ENCODE measurements around the gene CAPS2. TPM values are rescaled to one million over a fixed set of nuclear protein-coding genes. Genes with fewer than 3 reads are reported as not detected.

CAPS2 gene
- total RNA-seq, 4 donors from 2014 or later, result 18.8 to 33.0 (median 30.9) TPM

DNA sequence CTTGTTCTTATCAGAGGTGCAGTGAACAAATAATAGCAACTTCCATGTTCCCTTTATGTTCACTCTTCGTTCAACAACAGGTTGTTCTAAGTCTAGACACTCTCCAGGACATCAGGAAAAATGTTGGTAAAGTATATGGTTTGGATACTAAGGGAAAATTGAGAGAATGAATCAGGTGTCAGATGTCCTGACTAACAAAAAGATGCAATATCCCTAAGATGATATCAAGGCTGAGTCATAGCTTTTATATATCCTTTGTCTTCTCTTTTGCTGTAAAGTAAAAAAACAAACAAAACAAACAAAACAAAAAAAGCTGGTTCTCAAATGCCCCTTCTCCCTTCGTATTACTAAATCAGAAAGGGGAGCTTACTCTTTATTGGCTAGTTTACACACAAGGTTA, 15.4 kb upstream of the CAPS2 start:
- Histone ChIP-seq H3K36me3 (peaks cover 0 to 7% (median 0%) of the 10 kb centered on the region in 3 donors), H3K4me1 (no peaks in the 10 kb centered on the region), H3K4me3 (no peak overlapping the region), H3K9me3 (no peaks in the 10 kb centered on the region), H3K27me3 (no peaks in the 10 kb centered on the region), H3K27ac (no peak overlapping the region)
- DNase-seq (ENCODE audit: low spot score in 2 of 2), result no peak
- no peak for TF ChIP-seq POLR2A (IDR thresholded peaks at IDR 0.05)
- 80% methylated on average over 2 of the region's 2 CpGs for WGBS, 2 donors

DNA sequence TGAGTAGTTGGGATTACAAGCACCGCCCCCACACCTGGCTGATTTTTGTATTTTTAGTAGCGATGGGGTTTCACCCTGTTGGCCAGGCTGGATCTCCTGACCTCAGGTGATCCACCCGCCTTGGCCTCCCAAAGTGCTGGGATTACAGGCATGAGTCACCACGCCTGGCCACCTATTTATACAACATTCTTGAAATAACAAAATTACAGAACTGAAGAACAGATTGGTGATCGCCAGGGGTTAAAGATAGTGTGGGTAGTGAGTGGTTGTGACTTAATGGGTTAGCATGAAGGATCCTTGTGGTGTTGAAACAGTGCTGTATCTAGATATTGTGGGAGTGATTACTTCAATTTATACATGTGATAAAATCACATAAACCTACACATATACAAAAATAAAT, 11.7 kb upstream of the CAPS2 start:
- TF ChIP-seq CTCF (IDR thresholded peaks at IDR 0.05) (no peak), EP300 (IDR thresholded peaks at IDR 0.05) (no peak), POLR2A (IDR thresholded peaks at IDR 0.05) (no peak)
- no peak overlapping the region for H3K4me3 ChIP-seq
- WGBS, 2 donors, result 95 to 98% methylated on average over 5 of the region's 5 CpGs
- no peak overlapping the region for H3K27ac ChIP-seq
- H3K36me3 ChIP-seq, result no peaks in the 10 kb centered on the region
- H3K9me3 ChIP-seq, result no peaks in the 10 kb centered on the region
- no peak for DNase-seq (ENCODE audit: low spot score in 2 of 2)
- H3K4me1 ChIP-seq, result no peaks in the 10 kb centered on the region
- H3K27me3 ChIP-seq, result no peaks in the 10 kb centered on the region

- no peaks in the 10 kb centered on the region for H3K9me3 ChIP-seq
- no peak for TF ChIP-seq POLR2A (IDR thresholded peaks at IDR 0.05)
- TF ChIP-seq EP300 (IDR thresholded peaks at IDR 0.05), result no peak
- no peak for TF ChIP-seq CTCF (IDR thresholded peaks at IDR 0.05)
- H3K27me3 ChIP-seq, result no peaks in the 10 kb centered on the region
- H3K36me3 ChIP-seq, result no peaks in the 10 kb centered on the region
- H3K4me3 ChIP-seq, result no peak overlapping the region
- H3K4me1 ChIP-seq, result peaks cover 0 to 14% (median 5%) of the 10 kb centered on the region in 4 donors
- 80 to 89% methylated on average over 1 of the region's 1 CpG for WGBS, 2 donors
- no peak for DNase-seq (ENCODE audit: low spot score in 2 of 2)
- no peak overlapping the region for H3K27ac ChIP-seq
Measured at GRCh38 chr12:75337905-75338304, 7.8 kb upstream of the CAPS2 start.

- Histone ChIP-seq H3K9me3 (no peaks in the 10 kb centered on the region), H3K4me3 (peak within 1 kb of the TSS; percentile 18 to 51 (median 36)), H3K27ac (peak within 1 kb of the TSS in 1 of 4 donors; percentile 50), H3K27me3 (no peaks in the 10 kb centered on the region), H3K4me1 (peaks cover 0 to 19% (median 5%) of the 10 kb centered on the region in 4 donors), H3K36me3 (no peaks in the 10 kb centered on the region)
- peak in 1 of 2 donors; percentile 61 for TF ChIP-seq EP300 (IDR thresholded peaks at IDR 0.05)
- peak; percentile 87 to 94 (median 92) for TF ChIP-seq CTCF (IDR thresholded peaks at IDR 0.05)
- no peak for TF ChIP-seq POLR2A (IDR thresholded peaks at IDR 0.05)
- 7 to 8% methylated on average over 23 of the region's 23 CpGs for WGBS, 2 donors
- DNase-seq (ENCODE audit: low spot score in 2 of 2), result peak; percentile 84 to 96
Measured at GRCh38 chr12:75334384-75335030, 4.4 kb upstream of the CAPS2 start, which contains the start of gene GLIPR1L1. Gene GLIPR1L1 (plus strand): TSS chr12:75334670. CDS start chr12:75334729, 59 bp downstream.

DNA sequence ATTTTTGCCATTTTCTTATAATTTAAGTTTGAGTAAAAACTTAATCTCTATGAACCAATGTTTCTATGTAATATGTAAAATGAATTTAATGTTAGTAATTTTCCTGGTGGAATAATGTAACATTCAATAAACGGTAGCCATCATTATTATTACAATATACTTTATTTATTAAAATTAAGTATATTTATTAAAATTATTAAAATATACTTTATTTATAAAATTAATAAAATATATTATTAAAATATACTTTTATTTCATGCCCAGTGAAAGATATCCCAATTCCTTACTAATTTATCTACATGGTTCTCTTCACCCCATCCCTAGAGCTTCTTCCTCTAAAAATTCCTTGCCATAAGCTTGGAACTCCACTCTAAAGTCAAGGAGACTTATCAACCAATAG, 2.5 kb downstream of the CAPS2 start:
- 92 to 94% methylated on average over 1 of the region's 1 CpG for WGBS, 2 donors

More for the DNA sequence above, 2.5 kb downstream of the CAPS2 start:
- Histone ChIP-seq H3K27ac (no peak overlapping the region), H3K36me3 (no peaks in the 10 kb centered on the region), H3K4me1 (peaks cover 0 to 11% (median 0%) of the 10 kb centered on the region in 4 donors), H3K4me3 (no peak overlapping the region), H3K27me3 (no peaks in the 10 kb centered on the region), H3K9me3 (no peaks in the 10 kb centered on the region)
- no peak for DNase-seq (ENCODE audit: low spot score in 2 of 2)
- TF ChIP-seq POLR2A (IDR thresholded peaks at IDR 0.05) (no peak), CTCF (IDR thresholded peaks at IDR 0.05) (no peak), EP300 (IDR thresholded peaks at IDR 0.05) (no peak)
